ENCODE measurements around the gene HSD17B3.

- no peak for TF ChIP-seq MTA3 (IDR thresholded peaks at IDR 0.05; ENCODE audit: borderline replicate concordance, low read length)
- no peak for TF ChIP-seq ELK1 (IDR thresholded peaks at IDR 0.05; ENCODE audit: low read depth, low read length)
- TF ChIP-seq CTCF (IDR thresholded peaks at IDR 0.05 in 2 of 3, conservative IDR thresholded peaks at IDR 0.05 in 1 of 3; ENCODE audit: control insufficient read depth in 2 of 3, extremely low read depth in 1 of 3, insufficient read depth in 1 of 3, low read depth in 3 of 3, low read length in 3 of 3), result no peak
- TF ChIP-seq TAF1 (IDR thresholded peaks at IDR 0.05; ENCODE audit: borderline replicate concordance, low read depth, low read length), result no peak
- no peak for TF ChIP-seq CEBPZ (IDR thresholded peaks at IDR 0.05; ENCODE audit: low read depth, low read length)
- TF ChIP-seq YY1 (IDR thresholded peaks at IDR 0.05; ENCODE audit: low read depth, low read length), result no peak
- no peak for TF ChIP-seq EZH2 (IDR thresholded peaks at IDR 0.05; ENCODE audit: borderline replicate concordance, control insufficient read depth, low read depth, low read length)
- no peak for TF ChIP-seq TCF3 (IDR thresholded peaks at IDR 0.05; ENCODE audit: borderline replicate concordance, insufficient read depth, low read depth, low read length)
These were observed 103.0 kb downstream of the HSD17B3 start for GRCh38 chr9:96199006-96199405.
